ENCODE results near the gene NFIB. TPM values are rescaled to one million over a fixed set of nuclear protein-coding genes. Genes with fewer than 3 reads are reported as not detected.

Gene NFIB
- total and polyA plus RNA-seq, 2 of the 13 experiments (the other 11 are each of a cell fraction or from before 2014, with no cell fraction given): 0.98 to 4.6 TPM

- DNase-seq (ENCODE audit: low spot score) (no peak), ATAC-seq (no peak), FAIRE-seq (no peak)
- Histone ChIP-seq H3K27ac (ENCODE audit: extremely low read length, insufficient read depth, low read length) (no peak overlapping the region), H3K4me1 (ENCODE audit: insufficient read depth, low read length) (no peaks in the 10 kb centered on the region), H3K9me3 (ENCODE audit: low read length) (no peaks in the 10 kb centered on the region), H3K4me2 (ENCODE audit: low read depth, low read length) (no peak overlapping the region), H2AFZ (ENCODE audit: low read length) (no peak overlapping the region), H4K20me1 (ENCODE audit: insufficient read depth, low read length) (no peaks in the 10 kb centered on the region), H3K36me3 (replicated peaks in 1 of 2; ENCODE audit: control insufficient read depth in 1 of 2, insufficient read depth in 2 of 2, low read length in 2 of 2) (no peaks in the 10 kb centered on the region), H3K79me2 (ENCODE audit: insufficient read depth, low read length) (no peaks in the 10 kb centered on the region), H3K27me3 (ENCODE audit: control insufficient read depth in 1 of 2, insufficient read depth in 2 of 2, low read length in 2 of 2) (no peaks in the 10 kb centered on the region), H3K4me3 (replicated peaks in 1 of 3; ENCODE audit: insufficient read depth in 1 of 3, low read depth in 2 of 3, low read length in 3 of 3) (no peak overlapping the region), H3K9ac (ENCODE audit: insufficient read depth, low read depth, low read length) (no peak overlapping the region)
- no peak for TF ChIP-seq YEATS4 (CRISPR knock-in tag; IDR thresholded peaks at IDR 0.05; ENCODE audit: borderline replicate concordance)
- TF ChIP-seq DMTF1 (CRISPR knock-in tag; IDR thresholded peaks at IDR 0.05): no peak
- no peak for TF ChIP-seq ZNF205 (CRISPR knock-in tag; IDR thresholded peaks at IDR 0.05)
- no peak for TF ChIP-seq JUNB (CRISPR knock-in tag; IDR thresholded peaks at IDR 0.05; ENCODE audit: borderline replicate concordance)
- intact Hi-C loops (cut with micrococcal nuclease; ENCODE audit: unreplicated experiment) (no loop called here), in situ Hi-C loops (cut with HindIII; ENCODE audit: extremely low pct_ligation_motif_present, low pct_unique_long_range_greater_than_20kb) (no loop called here)
- ChIA-PET POLR2A (no interaction called here), CTCF (ENCODE audit: low intra/inter-chr PET ratio, low total read pairs) (no interaction called here)
- no TSS peak for BruUV-seq (replicated peaks)
- 73% methylated on average over 4 of the region's 4 CpGs for WGBS (ENCODE audit: low lambda C conversion rate)
Measured at GRCh38 chr9:14079440-14079839, 234.5 kb downstream of the NFIB start.

- no TSS peak for BruUV-seq (replicated peaks)
- H3K27me3 ChIP-seq (ENCODE audit: control insufficient read depth in 1 of 2, insufficient read depth in 2 of 2, low read length in 2 of 2): no peaks in the 10 kb centered on the region
- H3K4me3 ChIP-seq (replicated peaks in 1 of 3; ENCODE audit: insufficient read depth in 1 of 3, low read depth in 2 of 3, low read length in 3 of 3): no peak overlapping the region
- in situ Hi-C loops (cut with HindIII; ENCODE audit: extremely low pct_ligation_motif_present, low pct_unique_long_range_greater_than_20kb): no loop called here
- ATAC-seq: no peak
- DNase-seq (ENCODE audit: low spot score): no peak
- no peak overlapping the region for H3K27ac ChIP-seq (ENCODE audit: extremely low read length, insufficient read depth, low read length)
- intact Hi-C loops (cut with micrococcal nuclease; ENCODE audit: unreplicated experiment): no loop called here
- no peaks in the 10 kb centered on the region for H3K9me3 ChIP-seq (ENCODE audit: low read length)
- no peak overlapping the region for H3K4me2 ChIP-seq (ENCODE audit: low read depth, low read length)
- TF ChIP-seq PRPF4 (IDR thresholded peaks at IDR 0.05; ENCODE audit: low read depth, low read length, poor library complexity, severe bottlenecking): no peak
- no peak for TF ChIP-seq ZNF251 (CRISPR knock-in tag; IDR thresholded peaks at IDR 0.05)
- no peak for TF ChIP-seq ZNF598 (CRISPR knock-in tag; IDR thresholded peaks at IDR 0.05; ENCODE audit: borderline replicate concordance)
- H3K36me3 ChIP-seq (replicated peaks in 1 of 2; ENCODE audit: control insufficient read depth in 1 of 2, insufficient read depth in 2 of 2, low read length in 2 of 2): no peaks in the 10 kb centered on the region
- 10% methylated on average over 4 of the region's 4 CpGs for WGBS (ENCODE audit: low lambda C conversion rate)
- H3K79me2 ChIP-seq (ENCODE audit: insufficient read depth, low read length): no peaks in the 10 kb centered on the region
- POLR2A ChIA-PET: no interaction called here
- FAIRE-seq: no peak
- H3K9ac ChIP-seq (ENCODE audit: insufficient read depth, low read depth, low read length): no peak overlapping the region
- CTCF ChIA-PET (ENCODE audit: low intra/inter-chr PET ratio, low total read pairs): no interaction called here
- H2AFZ ChIP-seq (ENCODE audit: low read length): no peak overlapping the region
- H3K4me1 ChIP-seq (ENCODE audit: insufficient read depth, low read length): no peaks in the 10 kb centered on the region
- no peaks in the 10 kb centered on the region for H4K20me1 ChIP-seq (ENCODE audit: insufficient read depth, low read length)
Measured at GRCh38 chr9:14077672-14078071, 236.3 kb downstream of the NFIB start.

Data from HepG2 (cell line).